ENCODE results near the gene FOXJ2. TPM values are rescaled to one million over a fixed set of nuclear protein-coding genes. Genes with fewer than 3 reads are reported as not detected.
"Not testable (repeated sequence)": the region's sequence is repeated elsewhere in the genome, so short reads cannot be mapped to it uniquely, and the experiment has no call there.

The FOXJ2 gene
- total RNA-seq = 14.8 and 15.3 TPM in 2 replicates

DNA sequence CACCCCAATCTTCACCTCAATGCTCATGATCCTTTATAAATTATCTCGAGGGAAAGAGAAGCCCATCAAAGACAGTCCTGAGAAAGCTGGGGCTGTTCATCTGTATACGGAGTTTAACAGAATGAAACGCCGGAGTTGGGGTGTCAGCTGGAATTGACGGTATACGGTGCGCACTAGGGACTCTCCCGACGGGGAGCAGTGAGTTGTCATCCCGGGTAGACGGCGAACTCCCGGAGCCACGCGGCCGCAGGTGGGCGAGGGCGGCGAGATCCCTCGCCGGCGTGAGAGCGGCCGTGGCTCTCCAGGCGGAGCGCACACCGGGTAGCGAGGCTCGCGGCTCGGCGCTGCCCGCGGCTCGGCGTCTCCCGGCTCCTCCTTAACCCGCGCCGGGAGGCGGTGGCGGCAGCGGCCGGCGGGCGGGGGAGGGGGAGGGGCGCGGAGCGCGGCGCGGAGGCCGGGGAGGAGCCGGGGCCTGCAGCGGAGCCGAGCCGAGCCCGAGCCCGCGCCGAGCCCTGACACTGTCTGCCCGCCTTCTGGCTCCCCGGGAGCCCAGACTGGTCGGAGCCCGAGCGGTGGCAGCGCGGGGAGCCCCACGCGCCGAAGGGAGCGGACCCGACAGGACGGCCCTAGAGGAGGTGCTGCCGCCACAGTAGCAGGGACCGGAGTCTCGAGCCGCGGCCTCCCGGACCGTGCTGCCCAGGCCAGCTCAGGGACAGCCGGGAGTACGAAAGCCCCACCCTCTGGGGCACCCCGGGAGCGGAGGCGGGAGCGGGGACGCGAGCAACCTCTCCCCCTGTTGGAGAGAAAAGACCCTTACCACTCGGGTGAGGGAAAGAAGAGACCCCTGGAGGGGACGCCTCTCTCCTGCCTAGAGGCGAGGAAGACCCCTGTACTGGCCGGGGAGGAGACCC is at the start of gene FOXJ2:
Gene FOXJ2, plus strand, starts transcription at position 475 of the 911 bp plus-strand sequence. CDS start 7,117 bp downstream, outside the sequence.
- Histone ChIP-seq H3K36me3 (ENCODE audit: control insufficient read depth, insufficient read depth, low read length) (no peaks in the 10 kb centered on the region), H3K27me3 (ENCODE audit: control insufficient read depth, insufficient read depth, low read length) (no peaks in the 10 kb centered on the region), H3K4me3 (ENCODE audit: low read depth, low read length) (peak within 1 kb of the TSS; percentile 87)
- TF ChIP-seq, protein P1, sequence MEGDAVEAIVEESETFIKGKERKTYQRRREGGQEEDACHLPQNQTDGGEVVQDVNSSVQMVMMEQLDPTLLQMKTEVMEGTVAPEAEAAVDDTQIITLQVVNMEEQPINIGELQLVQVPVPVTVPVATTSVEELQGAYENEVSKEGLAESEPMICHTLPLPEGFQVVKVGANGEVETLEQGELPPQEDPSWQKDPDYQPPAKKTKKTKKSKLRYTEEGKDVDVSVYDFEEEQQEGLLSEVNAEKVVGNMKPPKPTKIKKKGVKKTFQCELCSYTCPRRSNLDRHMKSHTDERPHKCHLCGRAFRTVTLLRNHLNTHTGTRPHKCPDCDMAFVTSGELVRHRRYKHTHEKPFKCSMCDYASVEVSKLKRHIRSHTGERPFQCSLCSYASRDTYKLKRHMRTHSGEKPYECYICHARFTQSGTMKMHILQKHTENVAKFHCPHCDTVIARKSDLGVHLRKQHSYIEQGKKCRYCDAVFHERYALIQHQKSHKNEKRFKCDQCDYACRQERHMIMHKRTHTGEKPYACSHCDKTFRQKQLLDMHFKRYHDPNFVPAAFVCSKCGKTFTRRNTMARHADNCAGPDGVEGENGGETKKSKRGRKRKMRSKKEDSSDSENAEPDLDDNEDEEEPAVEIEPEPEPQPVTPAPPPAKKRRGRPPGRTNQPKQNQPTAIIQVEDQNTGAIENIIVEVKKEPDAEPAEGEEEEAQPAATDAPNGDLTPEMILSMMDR (IDR thresholded peaks at IDR 0.05; ENCODE audit: insufficient read depth, low read length, poor library complexity, severe bottlenecking) = no peak
- DNase-seq (ENCODE audit: low read depth) = no peak

DNA sequence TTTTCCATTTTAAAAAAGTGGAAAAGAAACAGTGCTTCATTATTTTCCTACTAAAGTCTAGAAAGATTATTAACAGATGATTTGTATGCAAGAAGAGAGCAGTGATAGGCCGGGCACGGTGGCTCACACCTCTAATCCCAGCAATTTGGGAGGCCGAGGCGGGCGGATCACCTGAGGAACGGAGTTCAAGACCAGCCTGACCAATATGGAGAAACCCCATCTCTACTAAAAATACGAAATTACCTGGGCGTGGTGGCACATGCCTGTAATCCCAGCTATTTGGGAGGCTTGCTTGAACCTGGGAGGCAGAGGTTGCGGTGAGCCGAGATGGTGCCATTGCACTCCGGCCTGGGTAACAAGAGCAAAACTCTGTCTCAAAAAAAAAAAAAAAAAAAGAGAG is 49.5 kb upstream of the FOXJ2 start:
- not testable (repeated sequence) for H3K36me3 ChIP-seq (ENCODE audit: control insufficient read depth, insufficient read depth, low read length); DNase-seq (ENCODE audit: low read depth); H3K27me3 ChIP-seq (ENCODE audit: control insufficient read depth, insufficient read depth, low read length); H3K4me3 ChIP-seq (ENCODE audit: low read depth, low read length)

DNA sequence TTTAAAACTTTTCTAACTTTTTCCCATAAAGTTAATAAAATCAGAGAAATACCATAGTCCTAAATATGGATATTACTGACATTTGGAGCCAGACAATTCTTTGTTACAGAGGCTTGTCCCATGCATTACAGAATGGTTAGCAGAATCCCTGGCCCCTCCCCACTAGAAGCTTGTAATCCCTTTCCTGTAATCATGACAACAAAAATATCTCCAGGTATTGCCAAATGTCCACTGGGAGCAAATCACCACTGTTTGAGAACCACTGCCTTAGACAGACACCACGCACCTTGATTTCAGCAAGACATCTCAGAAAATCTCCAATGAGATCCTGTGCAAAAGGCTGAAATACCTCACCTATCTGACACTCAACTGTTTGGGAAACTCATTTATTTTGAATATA is 49.1 kb upstream of the FOXJ2 start:
- H3K36me3 ChIP-seq (ENCODE audit: control insufficient read depth, insufficient read depth, low read length); DNase-seq (ENCODE audit: low read depth); H3K4me3 ChIP-seq (ENCODE audit: low read depth, low read length); H3K27me3 ChIP-seq (ENCODE audit: control insufficient read depth, insufficient read depth, low read length): not testable (repeated sequence)

DNA sequence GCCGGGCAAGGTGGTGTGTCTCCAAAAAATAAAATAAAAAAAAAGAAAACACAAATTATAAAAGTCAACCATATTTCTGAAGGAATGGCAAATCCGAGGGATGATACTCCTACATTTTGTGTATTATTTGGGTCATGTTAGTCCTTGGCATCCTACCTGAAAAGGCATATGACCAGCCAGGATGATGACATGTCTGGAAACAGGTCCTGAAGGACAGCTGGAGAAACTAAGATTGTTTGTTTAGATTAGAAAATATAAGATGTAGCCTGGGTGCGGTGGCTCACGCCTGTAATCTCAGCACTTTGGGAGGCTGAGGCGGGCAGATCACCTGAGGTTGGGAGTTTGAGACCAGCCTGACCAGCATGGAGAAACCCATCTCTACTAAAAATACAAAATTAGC is 47.6 kb upstream of the FOXJ2 start:
- no peaks in the 10 kb centered on the region for H3K27me3 ChIP-seq (ENCODE audit: control insufficient read depth, insufficient read depth, low read length)
- DNase-seq (ENCODE audit: low read depth) = no peak
- TF ChIP-seq, protein P1 (IDR thresholded peaks at IDR 0.05; ENCODE audit: insufficient read depth, low read length, poor library complexity, severe bottlenecking) = no peak
- H3K4me3 ChIP-seq (ENCODE audit: low read depth, low read length) = no peak overlapping the region
- H3K36me3 ChIP-seq (ENCODE audit: control insufficient read depth, insufficient read depth, low read length) = no peaks in the 10 kb centered on the region

DNA sequence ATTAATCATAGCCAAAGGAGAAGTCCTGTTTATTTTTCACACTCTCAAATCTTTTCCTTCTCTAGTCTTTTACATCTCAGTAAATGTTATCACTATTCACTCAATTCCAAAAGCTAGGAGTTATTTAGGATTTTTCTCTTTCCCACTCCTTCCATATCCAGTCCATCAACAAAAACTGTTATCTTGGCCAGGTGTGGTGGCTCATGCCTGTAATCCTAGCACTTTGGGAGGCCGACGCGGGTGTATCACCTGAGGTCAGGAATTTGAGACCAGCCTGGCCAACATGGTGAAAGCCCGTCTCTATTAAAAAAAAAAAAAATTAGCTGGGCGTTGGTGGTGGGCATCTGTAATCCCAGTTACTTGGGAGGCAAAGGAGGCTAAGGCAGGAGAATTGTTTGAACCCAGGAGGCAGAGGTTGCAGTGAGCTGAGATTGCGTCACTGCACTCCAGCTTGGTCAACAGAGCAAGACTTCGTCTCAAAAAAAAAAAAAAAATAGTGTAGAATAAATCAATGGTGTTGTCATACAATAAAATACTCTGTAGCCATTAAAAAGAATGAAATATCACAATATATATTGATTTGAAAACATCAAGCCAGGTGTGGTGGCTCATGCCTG is 46.6 kb upstream of the FOXJ2 start:
- Histone ChIP-seq H3K27me3 (ENCODE audit: control insufficient read depth, insufficient read depth, low read length) (no peaks in the 10 kb centered on the region), H3K4me3 (ENCODE audit: low read depth, low read length) (no peak overlapping the region), H3K36me3 (ENCODE audit: control insufficient read depth, insufficient read depth, low read length) (no peaks in the 10 kb centered on the region)
- TF ChIP-seq, protein P1 (IDR thresholded peaks at IDR 0.05; ENCODE audit: insufficient read depth, low read length, poor library complexity, severe bottlenecking) = no peak
- no peak for DNase-seq (ENCODE audit: low read depth)

DNA sequence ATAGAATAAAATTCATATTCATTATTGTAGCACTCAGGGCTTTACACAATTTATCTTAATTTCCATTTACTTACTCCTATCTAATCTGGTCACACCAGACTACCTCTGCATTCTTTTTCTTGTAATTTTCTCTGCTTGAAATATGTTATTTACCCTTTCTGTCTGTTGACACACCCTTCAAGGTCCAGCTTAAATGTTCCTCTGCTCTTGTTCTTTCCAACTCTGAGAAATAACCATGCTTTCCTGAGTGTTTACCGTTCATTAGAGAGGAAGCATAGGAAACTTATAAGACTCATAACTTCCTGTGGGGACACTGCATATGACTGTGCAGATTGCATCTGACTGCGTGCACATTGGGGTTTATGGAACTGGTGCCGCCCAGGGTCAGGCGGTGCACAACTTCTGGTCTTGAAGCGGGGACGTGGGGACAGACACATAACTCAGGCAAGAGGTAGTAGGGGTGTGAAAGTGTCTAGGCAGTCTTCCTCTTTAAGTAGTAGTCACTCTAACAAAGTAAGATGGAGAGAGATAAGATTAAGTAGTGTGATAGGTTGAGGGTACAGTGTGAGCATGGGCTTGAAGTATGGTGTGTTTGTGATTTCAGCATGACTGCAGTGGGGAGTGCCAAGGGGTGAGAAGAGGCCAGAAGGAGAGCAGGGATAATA is 42.6 kb upstream of the FOXJ2 start:
- H3K4me3 ChIP-seq (ENCODE audit: low read depth, low read length) = no peak overlapping the region
- H3K27me3 ChIP-seq (ENCODE audit: control insufficient read depth, insufficient read depth, low read length) = no peaks in the 10 kb centered on the region
- TF ChIP-seq, protein P1 (IDR thresholded peaks at IDR 0.05; ENCODE audit: insufficient read depth, low read length, poor library complexity, severe bottlenecking) = no peak
- H3K36me3 ChIP-seq (ENCODE audit: control insufficient read depth, insufficient read depth, low read length) = no peaks in the 10 kb centered on the region
- no peak for DNase-seq (ENCODE audit: low read depth)
